VCaP (cell line): ENCODE data around the gene IL17RD.

Experiments
- H3K27ac ChIP-seq: fragments of 450-650 bp; 2 replicates; pipeline ENCODE4 v1.5.1; 2017
- CTCF ChIP-seq: fragments of 450-650 bp; conservative IDR thresholded peaks from 2 replicates; pipeline ENCODE4 v1.5.1; 2017; ENCODE audit warnings: mild to moderate bottlenecking, moderate library complexity

The IL17RD gene

GRCh38 chr3:57164657-57165573, at the start of gene IL17RD:
Gene IL17RD (minus strand): TSS chr3:57165353. CDS start chr3:57165286, 67 bp downstream.
- TF ChIP-seq CTCF, result no peak
- peak within 1 kb of the TSS; percentile 60; the same call in 1 of the 2 replicates for H3K27ac ChIP-seq

- no peak for TF ChIP-seq CTCF
- H3K27ac ChIP-seq, result no peak overlapping the region
Observed at GRCh38 chr3:57206423-57206822, 41.3 kb upstream of the IL17RD start.

- no peak within 1 kb of the TSS for H3K27ac ChIP-seq
- TF ChIP-seq CTCF, result no peak
Observed at GRCh38 chr3:57199895-57200297, 34.7 kb upstream of the IL17RD start, which contains the start of gene HESX1. Gene HESX1 (minus strand): TSS chr3:57199978. CDS start chr3:57199918, 60 bp downstream.

- TF ChIP-seq CTCF, result no peak
Observed at GRCh38 chr3:57194641-57195040, 29.5 kb upstream of the IL17RD start.

GRCh38 chr3:57192028-57192427, 26.9 kb upstream of the IL17RD start:
- H3K27ac ChIP-seq, result no peak overlapping the region
- no peak for TF ChIP-seq CTCF

More at GRCh38 chr3:57194641-57195040, 29.5 kb upstream of the IL17RD start:
- no peak overlapping the region for H3K27ac ChIP-seq

- H3K27ac ChIP-seq, result no peak overlapping the region
- TF ChIP-seq CTCF, result no peak
Observed at GRCh38 chr3:57184526-57184925, 19.4 kb upstream of the IL17RD start.

GRCh38 chr3:57179580-57180410, 14.6 kb upstream of the IL17RD start:
- TF ChIP-seq CTCF, result peak; percentile 76
- H3K27ac ChIP-seq, result no peak overlapping the region
